Keratinocyte (primary cell): ENCODE data around the gene PKN2. TPM values are rescaled to one million over a fixed set of nuclear protein-coding genes. Genes with fewer than 3 reads are reported as not detected.

ENCODE experiments used
- DNase-seq: peaks from one replicate; pipeline ENCODE4 v3.0.0-alpha.2; 2011; ENCODE audit warnings: low read depth, missing footprints, low spot score
- FAIRE-seq: peaks from 2 replicates; lab custom pipeline; 2011; peaks lifted over from hg19 to GRCh38; lab: Jason Lieb, UNC
- H2AFZ ChIP-seq: 2 replicates; pipeline ENCODE4 v1.6.0; 2012; ENCODE audit warnings: low read length, control low read depth, inconsistent platforms; ENCODE audit not compliant: control insufficient read depth
- H3K27ac ChIP-seq: 2 replicates; pipeline ENCODE4 v1.5.1; 2011; ENCODE audit warnings: low read length; ENCODE audit not compliant: control insufficient read depth, insufficient read depth
- H3K27me3 ChIP-seq: 3 replicates; pipeline ENCODE4 v1.6.0; 2011; ENCODE audit warnings: low read length; ENCODE audit not compliant: control insufficient read depth, insufficient read depth; ENCODE audit errors: extremely low read depth
- H3K36me3 ChIP-seq, 2 experiments: 2 replicates in 1 of 2; 3 replicates in 1 of 2; pipeline ENCODE4 v1.5.1; 2011; ENCODE audit warnings: low read length in 2 of 2, mild to moderate bottlenecking in 1 of 2; ENCODE audit not compliant: control insufficient read depth in 2 of 2, insufficient read depth in 2 of 2; ENCODE audit errors: extremely low read depth in 1 of 2
- H3K4me1 ChIP-seq: 3 replicates; pipeline ENCODE4 v1.5.1; 2011; ENCODE audit warnings: low read length; ENCODE audit not compliant: control insufficient read depth, insufficient read depth; ENCODE audit errors: extremely low read depth
- H3K4me2 ChIP-seq: 3 replicates; pipeline ENCODE4 v1.6.0; 2011; ENCODE audit warnings: low read depth, low read length; ENCODE audit not compliant: control insufficient read depth, insufficient read depth; ENCODE audit errors: extremely low read depth
- H3K4me3 ChIP-seq, 3 experiments: fragments of 200-600 bp in 1 of 3; sonication (generic) in 1 of 3; 2 replicates in 2 of 3; 3 replicates in 1 of 3; pipeline ENCODE4 v1.5.1; 2011 to 2016; ENCODE audit warnings: low read length in 3 of 3, mild to moderate bottlenecking in 3 of 3, control low read depth in 2 of 3, inconsistent platforms in 1 of 3, low read depth in 1 of 3, mixed read lengths in 1 of 3, mixed run types in 1 of 3, moderate library complexity in 1 of 3; ENCODE audit not compliant: control insufficient read depth in 2 of 3, insufficient read depth in 2 of 3; ENCODE audit errors: extremely low read depth in 1 of 3
- H3K79me2 ChIP-seq: 2 replicates; pipeline ENCODE4 v1.6.0; 2012; ENCODE audit warnings: low read length; ENCODE audit not compliant: control insufficient read depth, insufficient read depth
- H3K9ac ChIP-seq: 3 replicates; pipeline ENCODE4 v1.6.0; 2011; ENCODE audit warnings: low read length; ENCODE audit not compliant: control insufficient read depth, insufficient read depth; ENCODE audit errors: extremely low read depth
- H3K9me1 ChIP-seq: 3 replicates; pipeline ENCODE4 v1.6.0; 2011; ENCODE audit warnings: low read length; ENCODE audit not compliant: control insufficient read depth, insufficient read depth; ENCODE audit errors: extremely low read depth
- H3K9me3 ChIP-seq: 2 replicates; pipeline ENCODE4 v1.5.1; 2012; ENCODE audit warnings: low read depth, low read length; ENCODE audit not compliant: control insufficient read depth
- H4K20me1 ChIP-seq: 3 replicates; pipeline ENCODE4 v1.6.0; 2011; ENCODE audit warnings: low read length; ENCODE audit not compliant: control insufficient read depth, insufficient read depth; ENCODE audit errors: extremely low read depth
- EZH2 ChIP-seq: IDR thresholded peaks from one replicate; pipeline ENCODE4 v1.6.1; 2012; ENCODE audit warnings: inconsistent platforms, mild to moderate bottlenecking, low read length, moderate library complexity
- dilution Hi-C: fragments of 300-500 bp; cut with MboI; formaldehyde crosslinking; loops from one replicate; pipeline ENCODE4 v1.7.0; 2020; ENCODE audit warnings: low sequenced_read_pairs; ENCODE audit not compliant: extremely low pct_ligation_motif_present
- polyA plus RNA-seq, 5 experiments: library from polyadenylated mRNA; depleted of rRNA in 3 of 5; stranded (reverse) in 3 of 5; stranded (forward) in 1 of 5; unstranded in 1 of 5; fragments of >200 nt; gene quantifications; 1 replicate in 1 of 5; 2 replicates in 3 of 5; 3 replicates in 1 of 5; pipeline versions ENCODE4 v1.2.1 to v1.2.3, GENCODE V29; 2011 to 2012; ENCODE audit warnings: missing spikeins in 2 of 5, low read depth in 1 of 5, low replicate concordance in 1 of 5
- TF ChIP-seq, protein P1 (sequence below), 3 experiments: IDR thresholded peaks in 1 of 3; conservative IDR thresholded peaks in 1 of 3; optimal IDR thresholded peaks in 1 of 3; 2 replicates in 2 of 3; 3 replicates in 1 of 3; pipeline versions ENCODE3 to v1.5.1; 2011; ENCODE audit warnings: low read length in 3 of 3, mild to moderate bottlenecking in 3 of 3, moderate library complexity in 2 of 3, control low read depth in 1 of 3, inconsistent platforms in 1 of 3; ENCODE audit not compliant: insufficient read depth in 2 of 3; ENCODE audit errors: extremely low read depth in 1 of 3

The PKN2 gene
- polyA plus RNA-seq, 1 donor (not counting 4 experiments of a cell fraction or from before 2014, with no cell fraction given): 30.8 TPM

DNA sequence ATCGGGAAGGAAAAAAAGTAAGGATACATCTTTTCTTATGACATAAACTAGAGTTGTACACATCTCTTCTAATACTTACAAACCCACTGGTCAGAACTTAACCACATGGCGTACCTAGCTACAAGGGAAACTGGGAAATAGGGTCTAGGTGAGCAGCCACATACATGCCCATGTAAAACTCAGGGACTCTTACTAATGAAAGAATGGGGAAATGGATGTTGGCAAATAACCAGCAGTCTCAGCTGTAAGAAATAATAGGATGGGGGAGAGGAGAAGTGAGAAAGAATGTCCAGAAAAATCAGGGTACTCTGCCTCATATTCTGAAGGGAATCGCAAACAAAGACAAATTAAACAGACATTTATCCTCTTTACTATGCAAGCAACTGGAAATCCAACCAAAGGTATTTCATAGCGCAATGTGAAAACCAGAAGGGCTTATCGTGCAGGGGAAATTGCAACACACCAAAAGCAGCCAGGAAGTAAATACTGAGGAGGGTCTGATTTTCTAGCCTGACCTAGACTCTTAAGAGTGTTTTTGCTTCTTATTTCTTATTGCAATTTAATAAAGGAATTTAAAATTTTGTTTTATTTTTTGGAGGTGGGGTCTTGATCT lies 189.8 kb downstream of the PKN2 start:
- H3K79me2 ChIP-seq: peaks cover 72% of the 10 kb centered on the region
- H3K4me3 ChIP-seq: no peak overlapping the region
- H3K27ac ChIP-seq: no peak overlapping the region
- no peaks in the 10 kb centered on the region for H3K27me3 ChIP-seq
- TF ChIP-seq EZH2: no peak
- TF ChIP-seq, protein P1, sequence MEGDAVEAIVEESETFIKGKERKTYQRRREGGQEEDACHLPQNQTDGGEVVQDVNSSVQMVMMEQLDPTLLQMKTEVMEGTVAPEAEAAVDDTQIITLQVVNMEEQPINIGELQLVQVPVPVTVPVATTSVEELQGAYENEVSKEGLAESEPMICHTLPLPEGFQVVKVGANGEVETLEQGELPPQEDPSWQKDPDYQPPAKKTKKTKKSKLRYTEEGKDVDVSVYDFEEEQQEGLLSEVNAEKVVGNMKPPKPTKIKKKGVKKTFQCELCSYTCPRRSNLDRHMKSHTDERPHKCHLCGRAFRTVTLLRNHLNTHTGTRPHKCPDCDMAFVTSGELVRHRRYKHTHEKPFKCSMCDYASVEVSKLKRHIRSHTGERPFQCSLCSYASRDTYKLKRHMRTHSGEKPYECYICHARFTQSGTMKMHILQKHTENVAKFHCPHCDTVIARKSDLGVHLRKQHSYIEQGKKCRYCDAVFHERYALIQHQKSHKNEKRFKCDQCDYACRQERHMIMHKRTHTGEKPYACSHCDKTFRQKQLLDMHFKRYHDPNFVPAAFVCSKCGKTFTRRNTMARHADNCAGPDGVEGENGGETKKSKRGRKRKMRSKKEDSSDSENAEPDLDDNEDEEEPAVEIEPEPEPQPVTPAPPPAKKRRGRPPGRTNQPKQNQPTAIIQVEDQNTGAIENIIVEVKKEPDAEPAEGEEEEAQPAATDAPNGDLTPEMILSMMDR (optimal IDR thresholded peaks at IDR 0.05 in 1 of 3, IDR thresholded peaks at IDR 0.05 in 1 of 3, conservative IDR thresholded peaks at IDR 0.05 in 1 of 3; ENCODE audit: extremely low read depth in 1 of 3, insufficient read depth in 2 of 3, low read length in 3 of 3): no peak
- DNase-seq (no peak), FAIRE-seq (no peak)
- no peak overlapping the region for H3K9ac ChIP-seq
- H3K36me3 ChIP-seq: peaks cover 0 to 6% of the 10 kb centered on the region in 2 experiments
- no peak overlapping the region for H3K4me2 ChIP-seq
- H3K9me1 ChIP-seq: no peaks in the 10 kb centered on the region
- dilution Hi-C loops: no loop called here
- peaks cover 7% of the 10 kb centered on the region for H3K4me1 ChIP-seq
- H3K9me3 ChIP-seq: no peaks in the 10 kb centered on the region
- H2AFZ ChIP-seq: no peak overlapping the region
- peaks cover 3% of the 10 kb centered on the region for H4K20me1 ChIP-seq

DNA sequence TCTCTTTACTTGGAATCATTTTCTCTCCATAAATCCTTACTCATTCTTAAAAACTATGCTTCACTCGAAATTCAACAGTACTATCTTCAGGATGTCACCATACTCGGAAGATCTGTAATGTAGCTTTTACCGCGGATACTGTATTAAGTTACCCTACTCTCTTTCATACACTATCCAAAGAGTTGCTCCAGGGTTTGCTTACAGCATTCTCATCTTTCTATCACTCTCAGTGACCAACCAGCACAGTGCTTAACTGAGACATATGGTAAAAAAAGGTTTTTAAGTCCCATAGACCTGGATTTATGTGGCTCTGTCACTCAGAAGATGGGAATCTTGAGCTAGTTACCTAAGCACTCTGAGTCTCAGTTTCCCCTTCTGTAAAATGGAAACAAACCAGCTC lies 191.5 kb downstream of the PKN2 start:
- H3K27me3 ChIP-seq: no peaks in the 10 kb centered on the region
- FAIRE-seq (no peak), DNase-seq (no peak)
- no peak overlapping the region for H3K4me2 ChIP-seq
- peaks cover 7% of the 10 kb centered on the region for H3K4me1 ChIP-seq
- no peak overlapping the region for H3K4me3 ChIP-seq
- dilution Hi-C loops: no loop called here
- no peak for TF ChIP-seq EZH2
- TF ChIP-seq, protein P1 (optimal IDR thresholded peaks at IDR 0.05 in 1 of 3, IDR thresholded peaks at IDR 0.05 in 1 of 3, conservative IDR thresholded peaks at IDR 0.05 in 1 of 3; ENCODE audit: extremely low read depth in 1 of 3, insufficient read depth in 2 of 3, low read length in 3 of 3): no peak
- H3K9me3 ChIP-seq: no peaks in the 10 kb centered on the region
- H3K9me1 ChIP-seq: no peaks in the 10 kb centered on the region
- no peak overlapping the region for H3K9ac ChIP-seq
- peaks cover 64% of the 10 kb centered on the region for H3K79me2 ChIP-seq
- H3K27ac ChIP-seq: no peak overlapping the region
- H4K20me1 ChIP-seq: no peaks in the 10 kb centered on the region
- peaks cover 0 to 6% of the 10 kb centered on the region in 2 experiments for H3K36me3 ChIP-seq
- no peak overlapping the region for H2AFZ ChIP-seq
